OCI-LY7 (cell line): ENCODE data around the gene MECR. TPM values are rescaled to one million over a fixed set of nuclear protein-coding genes. Genes with fewer than 3 reads are reported as not detected.

Experiments
- BruUV-seq: library from RNA; stranded (reverse); fragments of 400-500 nt; replicated peaks from 2 replicates; lab custom pipeline; 2021; lab: Mats Ljungman, UMichigan
- CTCF ChIA-PET: fragments of 300-600 bp; sonication (Branson Sonifier 250); formaldehyde crosslinking; loops from one replicate; lab custom pipeline; 2022; ENCODE audit warnings: antibody characterized with exemption; ENCODE audit not compliant: unreplicated experiment; lab: Charles Lee
- POLR2A ChIA-PET: fragments of 300-600 bp; sonication (Branson Sonifier 250); formaldehyde crosslinking; loops from one replicate; lab custom pipeline; 2022; ENCODE audit warnings: antibody characterized with exemption; lab: Charles Lee
- DNase-seq: peaks from one replicate; pipeline ENCODE4 v3.0.0-alpha.2; 2015; ENCODE audit warnings: low spot score
- H2AFZ ChIP-seq: fragments of 200-600 bp; sonication (generic), shearing (Covaris generic); 2 replicates; pipeline ENCODE4 v1.6.1; 2014; ENCODE audit warnings: mild to moderate bottlenecking, antibody characterized with exemption, low read length, moderate library complexity
- H3K27ac ChIP-seq: fragments of 200-600 bp; sonication (generic); 2 replicates; pipeline ENCODE4 v1.5.1; 2014; ENCODE audit warnings: mixed run types, low read depth, mild to moderate bottlenecking, moderate library complexity, low read length, inconsistent platforms; ENCODE audit not compliant: poor library complexity, severe bottlenecking
- H3K36me3 ChIP-seq: fragments of 200-600 bp; sonication (generic); 2 replicates; pipeline ENCODE4 v1.6.1; 2014; ENCODE audit warnings: mild to moderate bottlenecking, antibody characterized with exemption, low read length, moderate library complexity, mixed read lengths; ENCODE audit not compliant: insufficient read depth
- H3K4me1 ChIP-seq: fragments of 200-600 bp; sonication (generic); 2 replicates; pipeline ENCODE4 v1.5.1; 2014; ENCODE audit warnings: mild to moderate bottlenecking, low read length; ENCODE audit not compliant: insufficient read depth, poor library complexity, severe bottlenecking
- H3K4me2 ChIP-seq: fragments of 200-600 bp; sonication (generic); 2 replicates; pipeline ENCODE4 v1.6.1; 2014; ENCODE audit warnings: mild to moderate bottlenecking, low read length
- H3K4me3 ChIP-seq: fragments of 200-600 bp; sonication (generic); 2 replicates; pipeline ENCODE4 v1.5.1; 2014; ENCODE audit warnings: mild to moderate bottlenecking, low read depth, low read length; ENCODE audit not compliant: poor library complexity, severe bottlenecking
- H3K79me2 ChIP-seq: fragments of 200-600 bp; sonication (generic); 2 replicates; pipeline ENCODE4 v1.6.1; 2016; ENCODE audit warnings: low read depth, mild to moderate bottlenecking, low read length, moderate library complexity, mixed read lengths; ENCODE audit not compliant: insufficient read depth
- H3K9me2 ChIP-seq: fragments of 200-600 bp; sonication (generic); 2 replicates; pipeline ENCODE4 v1.6.1; 2016; ENCODE audit warnings: mild to moderate bottlenecking, low read length, mixed read lengths; ENCODE audit not compliant: insufficient read depth
- H3K9me3 ChIP-seq: fragments of 200-600 bp; sonication (generic); 2 replicates; pipeline ENCODE4 v1.6.1; 2014; ENCODE audit warnings: mild to moderate bottlenecking, mixed run types, low read length, mixed read lengths
- H4K20me1 ChIP-seq: fragments of 200-600 bp; sonication (generic); 2 replicates; pipeline ENCODE4 v1.6.1; 2014; ENCODE audit warnings: mild to moderate bottlenecking, antibody characterized with exemption, low read length, moderate library complexity, mixed read lengths; ENCODE audit not compliant: insufficient read depth
- EZH2phosphoT487 ChIP-seq: fragments of 200-600 bp; sonication (generic); IDR thresholded peaks from 2 replicates; pipeline ENCODE4 v1.6.1; 2018; ENCODE audit warnings: low read depth, borderline replicate concordance, mild to moderate bottlenecking, mixed run types, antibody characterized with exemption, low read length, moderate library complexity, mixed read lengths
- intact Hi-C: fragments of 100-400 bp; cut with micrococcal nuclease; formaldehyde crosslinking; loops from one replicate; pipeline ENCODE4 v1.10.0; 2022; ENCODE audit not compliant: unreplicated experiment
- total RNA-seq, 2 experiments: library from RNA; depleted of rRNA in 1 of 2; stranded (reverse); fragments of >200 nt in 1 of 2; shearing (Covaris generic) in 1 of 2; gene quantifications; 2 replicates each; pipeline ENCODE4 v1.2.3, GENCODE V29; 2014 to 2022
- TF ChIP-seq, protein P1 (sequence below): fragments of 200-600 bp; sonication (generic); conservative IDR thresholded peaks from 2 replicates; pipeline ENCODE4 v1.5.1; 2014; ENCODE audit warnings: mild to moderate bottlenecking, antibody characterized with exemption, low read length, moderate library complexity, mixed read lengths

MECR gene
- total RNA-seq, 2 experiments from 2014 or later, result 33.3 to 33.5 TPM

DNA sequence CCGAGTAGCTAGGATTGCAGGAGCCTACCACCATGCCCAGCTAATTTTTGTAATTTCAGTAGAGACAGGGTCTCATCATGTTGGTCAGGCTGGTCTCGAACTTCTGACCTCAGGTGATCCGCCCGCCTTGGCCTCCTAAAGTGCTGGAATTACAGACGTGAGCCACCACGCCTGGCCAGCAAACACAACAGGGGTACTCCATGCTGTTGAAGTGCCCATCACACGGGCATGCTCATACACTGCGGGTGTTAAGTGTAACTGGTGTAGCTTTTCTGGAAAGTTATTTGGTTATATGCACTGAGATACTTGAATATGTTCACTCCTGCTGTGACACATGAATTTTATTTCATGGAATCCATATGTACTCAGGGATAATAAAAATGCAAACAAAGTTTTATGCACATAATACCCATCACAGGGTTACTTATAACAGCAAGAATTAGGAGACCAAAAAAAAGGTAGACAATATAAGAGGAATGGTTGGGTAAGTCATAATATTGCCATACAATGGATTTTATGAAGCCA, 58.3 kb downstream of the MECR start:
- Histone ChIP-seq H3K79me2 (peaks cover 100% of the 10 kb centered on the region), H3K27ac (no peak overlapping the region), H3K4me2 (no peak overlapping the region), H3K4me3 (no peak overlapping the region), H4K20me1 (peaks cover 41% of the 10 kb centered on the region), H3K9me2 (no peaks in the 10 kb centered on the region), H2AFZ (no peak overlapping the region), H3K4me1 (peaks cover 9% of the 10 kb centered on the region), H3K36me3 (peaks cover 91% of the 10 kb centered on the region), H3K9me3 (peaks cover 3% of the 10 kb centered on the region; the same call in 1 of the 2 replicates)
- BruUV-seq, result no TSS peak
- intact Hi-C loops, result no loop called here
- POLR2A ChIA-PET, result interaction anchor here (1.1 kb wide), 1 partner anchor 16 kb away, joined by 3 read pairs; no protein-coding TSS in a partner anchor
- TF ChIP-seq, protein P1, sequence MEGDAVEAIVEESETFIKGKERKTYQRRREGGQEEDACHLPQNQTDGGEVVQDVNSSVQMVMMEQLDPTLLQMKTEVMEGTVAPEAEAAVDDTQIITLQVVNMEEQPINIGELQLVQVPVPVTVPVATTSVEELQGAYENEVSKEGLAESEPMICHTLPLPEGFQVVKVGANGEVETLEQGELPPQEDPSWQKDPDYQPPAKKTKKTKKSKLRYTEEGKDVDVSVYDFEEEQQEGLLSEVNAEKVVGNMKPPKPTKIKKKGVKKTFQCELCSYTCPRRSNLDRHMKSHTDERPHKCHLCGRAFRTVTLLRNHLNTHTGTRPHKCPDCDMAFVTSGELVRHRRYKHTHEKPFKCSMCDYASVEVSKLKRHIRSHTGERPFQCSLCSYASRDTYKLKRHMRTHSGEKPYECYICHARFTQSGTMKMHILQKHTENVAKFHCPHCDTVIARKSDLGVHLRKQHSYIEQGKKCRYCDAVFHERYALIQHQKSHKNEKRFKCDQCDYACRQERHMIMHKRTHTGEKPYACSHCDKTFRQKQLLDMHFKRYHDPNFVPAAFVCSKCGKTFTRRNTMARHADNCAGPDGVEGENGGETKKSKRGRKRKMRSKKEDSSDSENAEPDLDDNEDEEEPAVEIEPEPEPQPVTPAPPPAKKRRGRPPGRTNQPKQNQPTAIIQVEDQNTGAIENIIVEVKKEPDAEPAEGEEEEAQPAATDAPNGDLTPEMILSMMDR, result no peak
- TF ChIP-seq EZH2phosphoT487, result no peak
- DNase-seq, result no peak
- CTCF ChIA-PET, result no interaction called here

DNA sequence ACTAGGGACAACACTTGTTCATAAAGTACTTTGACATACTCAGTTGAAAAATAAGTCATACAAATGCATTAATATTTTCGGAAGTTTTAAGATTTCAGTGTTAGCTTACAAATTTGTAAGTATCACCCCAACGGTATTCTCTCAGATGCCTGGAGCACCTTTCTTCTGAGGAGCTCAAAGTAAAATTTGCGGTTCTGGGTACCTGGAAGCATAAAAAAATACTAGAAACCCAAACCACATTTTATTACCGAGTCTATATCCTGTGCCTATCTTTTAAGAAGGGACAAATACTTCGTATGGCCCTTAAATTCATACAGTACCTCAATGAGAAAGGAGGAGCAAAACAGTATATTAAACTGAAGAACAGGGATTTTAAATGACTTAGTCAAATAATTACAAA, 59.2 kb downstream of the MECR start:
- Histone ChIP-seq H3K9me2 (no peaks in the 10 kb centered on the region), H4K20me1 (peaks cover 41% of the 10 kb centered on the region), H3K27ac (no peak overlapping the region), H3K36me3 (peaks cover 91% of the 10 kb centered on the region), H3K4me2 (peak overlapping the region; percentile 1; the same call in 1 of the 2 replicates), H3K4me1 (peaks cover 9% of the 10 kb centered on the region), H3K9me3 (peaks cover 3% of the 10 kb centered on the region; the same call in 1 of the 2 replicates), H3K79me2 (peaks cover 100% of the 10 kb centered on the region), H3K4me3 (no peak overlapping the region), H2AFZ (no peak overlapping the region)
- CTCF ChIA-PET, result no interaction called here
- DNase-seq, result no peak
- BruUV-seq, result TSS peak; percentile 7
- intact Hi-C loops, result no loop called here
- TF ChIP-seq, protein P1, result no peak
- no peak for TF ChIP-seq EZH2phosphoT487
- POLR2A ChIA-PET, result interaction anchor here (2.6 kb wide), 1 partner anchor 10 kb away, joined by 11 read pairs; the partner anchor contains the start of gene SRSF4

DNA sequence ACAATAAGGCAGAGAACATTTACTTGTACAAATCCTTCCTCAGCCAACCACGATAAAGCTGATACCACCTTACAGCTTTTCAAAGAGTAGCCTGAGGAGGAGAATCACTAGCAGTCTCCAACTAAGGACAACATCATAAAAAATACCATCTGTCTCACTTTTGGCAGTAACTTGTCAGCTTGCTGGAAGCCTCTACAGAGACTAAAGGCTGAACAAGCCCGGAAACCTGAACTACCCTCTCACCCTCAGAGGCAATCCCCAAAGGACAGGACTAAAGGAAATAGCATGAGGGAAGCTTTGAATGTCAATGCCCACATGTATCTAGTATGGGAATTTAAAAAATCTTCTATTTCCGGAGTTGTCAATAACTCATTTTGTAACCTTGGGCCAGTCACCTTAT, 59.6 kb downstream of the MECR start:
- no TSS peak for BruUV-seq
- Histone ChIP-seq H3K79me2 (peaks cover 98% of the 10 kb centered on the region), H4K20me1 (peaks cover 41% of the 10 kb centered on the region), H3K36me3 (peaks cover 91% of the 10 kb centered on the region), H3K4me3 (no peak overlapping the region), H3K9me2 (no peaks in the 10 kb centered on the region), H3K4me1 (peaks cover 9% of the 10 kb centered on the region), H3K4me2 (peak overlapping the region; percentile 1; the same call in 1 of the 2 replicates), H3K27ac (no peak overlapping the region), H3K9me3 (peaks cover 3% of the 10 kb centered on the region; the same call in 1 of the 2 replicates), H2AFZ (no peak overlapping the region)
- intact Hi-C loops, result no loop called here
- CTCF ChIA-PET, result no interaction called here
- no peak for DNase-seq
- POLR2A ChIA-PET, result interaction anchor here (1.0 to 2.6 kb wide), 2 partner anchors 9 to 10 kb away, joined by 3 to 11 read pairs; partner anchors contain the start of gene SRSF4
- TF ChIP-seq, protein P1, result no peak
- TF ChIP-seq EZH2phosphoT487, result no peak
